Activated CD8-positive, alpha-beta memory T cell treated with anti-CD3 and anti-CD28 coated beads, Interleukin-2, amount 50 U/mL, for 4 hours (primary cell): ENCODE data around the gene UNC13D.
"Not testable (repeated sequence)": the region's sequence is repeated elsewhere in the genome, so short reads cannot be mapped to it uniquely, and the experiment has no call there.

Source experiments
- DNase-seq: peaks from one replicate; pipeline ENCODE4 v3.0.0-alpha.2; 2020

Gene UNC13D

GRCh38 chr17:75874323-75875181, 30.3 kb upstream of the UNC13D start:
- DNase-seq: no peak

- DNase-seq: no peak
Measured at GRCh38 chr17:75873587-75874322, 29.6 kb upstream of the UNC13D start.

- no peak for DNase-seq
Measured at GRCh38 chr17:75872434-75873351, 28.5 kb upstream of the UNC13D start.

GRCh38 chr17:75870228-75870627, 26.0 kb upstream of the UNC13D start:
- not testable (repeated sequence) for DNase-seq

GRCh38 chr17:75869282-75870141, 25.3 kb upstream of the UNC13D start:
- DNase-seq: no peak

GRCh38 chr17:75868730-75869281, 24.6 kb upstream of the UNC13D start:
- not testable (repeated sequence) for DNase-seq

- DNase-seq: not testable (repeated sequence)
Measured at GRCh38 chr17:75865404-75866188, 21.4 kb upstream of the UNC13D start.

GRCh38 chr17:75864887-75865286, 20.7 kb upstream of the UNC13D start:
- DNase-seq: not testable (repeated sequence)

GRCh38 chr17:75864448-75864871, 20.3 kb upstream of the UNC13D start:
- no peak for DNase-seq

GRCh38 chr17:75861927-75862317, 17.7 kb upstream of the UNC13D start:
- DNase-seq: no peak

GRCh38 chr17:75859358-75859757, 15.2 kb upstream of the UNC13D start:
- not testable (repeated sequence) for DNase-seq

GRCh38 chr17:75856062-75856756, 12.0 kb upstream of the UNC13D start:
- no peak for DNase-seq

- DNase-seq: peak; percentile 94
Measured at GRCh38 chr17:75855310-75856061, 11.3 kb upstream of the UNC13D start, which contains the start of gene WBP2. Gene WBP2, minus strand, starts transcription at chr17:75855335. Its CDS starts 38 bp downstream, at chr17:75855297.

GRCh38 chr17:75854881-75855309, 10.7 kb upstream of the UNC13D start:
- no peak for DNase-seq

- DNase-seq: no peak
Measured at GRCh38 chr17:75854101-75854748, 10.0 kb upstream of the UNC13D start.

- DNase-seq: no peak
Measured at GRCh38 chr17:75853433-75853832, 9.2 kb upstream of the UNC13D start.

GRCh38 chr17:75851693-75851991, 7.4 kb upstream of the UNC13D start:
- not testable (repeated sequence) for DNase-seq

- DNase-seq: no peak
Measured at GRCh38 chr17:75850928-75851692, 6.9 kb upstream of the UNC13D start.
